ENCODE data around the gene IL17D. TPM values are rescaled to one million over a fixed set of nuclear protein-coding genes. Genes with fewer than 3 reads are reported as not detected.

Gene IL17D
- total and polyA plus RNA-seq, 2 experiments from 2014 or later, result 3.7 to 11.0 TPM

DNA sequence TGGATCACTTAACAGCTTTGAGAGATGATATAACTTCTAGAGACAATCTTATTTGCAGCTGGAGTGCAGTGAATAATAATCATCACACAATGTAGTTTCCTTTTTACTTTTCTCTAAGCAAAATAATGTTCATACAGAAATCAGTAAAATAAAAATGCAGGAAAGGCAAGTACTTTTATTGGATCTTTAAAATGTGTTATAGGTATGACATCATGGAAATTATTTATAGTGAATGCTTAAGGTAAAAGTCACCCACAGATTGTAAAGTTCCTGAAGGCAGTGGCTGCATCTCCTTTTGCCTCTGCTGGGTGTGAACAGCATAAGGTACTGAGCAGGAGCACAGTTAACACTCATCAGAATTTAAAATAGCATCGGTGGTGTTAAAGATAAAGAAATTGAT is 17.3 kb upstream of the IL17D start:
- Histone ChIP-seq H3K79me2 (no peaks in the 10 kb centered on the region), H2AFZ (no peak overlapping the region), H3K4me3 (no peak overlapping the region), H3K9me2 (replicated peaks; ENCODE audit: insufficient read depth) (no peaks in the 10 kb centered on the region), H3K36me3 (replicated peaks; ENCODE audit: insufficient read depth, low read depth) (no peaks in the 10 kb centered on the region), H3K27me3 (no peaks in the 10 kb centered on the region), H3K27ac (no peak overlapping the region), H3K4me2 (no peak overlapping the region), H3K4me1 (ENCODE audit: insufficient read depth) (peaks cover 5% of the 10 kb centered on the region), H3K9me3 (ENCODE audit: low read depth) (no peaks in the 10 kb centered on the region), H4K20me1 (ENCODE audit: insufficient read depth, poor library complexity, severe bottlenecking) (no peaks in the 10 kb centered on the region)
- 87% methylated on average over 1 of the region's 1 CpG for WGBS (ENCODE audit: low lambda C conversion rate, missing lambda C conversion rate)
- TF ChIP-seq EZH2phosphoT487 (IDR thresholded peaks at IDR 0.05; ENCODE audit: low read depth, severe bottlenecking, unreplicated experiment) (no peak), EZH2 (IDR thresholded peaks at IDR 0.05; ENCODE audit: borderline replicate concordance) (no peak)
- TF ChIP-seq, protein P1, sequence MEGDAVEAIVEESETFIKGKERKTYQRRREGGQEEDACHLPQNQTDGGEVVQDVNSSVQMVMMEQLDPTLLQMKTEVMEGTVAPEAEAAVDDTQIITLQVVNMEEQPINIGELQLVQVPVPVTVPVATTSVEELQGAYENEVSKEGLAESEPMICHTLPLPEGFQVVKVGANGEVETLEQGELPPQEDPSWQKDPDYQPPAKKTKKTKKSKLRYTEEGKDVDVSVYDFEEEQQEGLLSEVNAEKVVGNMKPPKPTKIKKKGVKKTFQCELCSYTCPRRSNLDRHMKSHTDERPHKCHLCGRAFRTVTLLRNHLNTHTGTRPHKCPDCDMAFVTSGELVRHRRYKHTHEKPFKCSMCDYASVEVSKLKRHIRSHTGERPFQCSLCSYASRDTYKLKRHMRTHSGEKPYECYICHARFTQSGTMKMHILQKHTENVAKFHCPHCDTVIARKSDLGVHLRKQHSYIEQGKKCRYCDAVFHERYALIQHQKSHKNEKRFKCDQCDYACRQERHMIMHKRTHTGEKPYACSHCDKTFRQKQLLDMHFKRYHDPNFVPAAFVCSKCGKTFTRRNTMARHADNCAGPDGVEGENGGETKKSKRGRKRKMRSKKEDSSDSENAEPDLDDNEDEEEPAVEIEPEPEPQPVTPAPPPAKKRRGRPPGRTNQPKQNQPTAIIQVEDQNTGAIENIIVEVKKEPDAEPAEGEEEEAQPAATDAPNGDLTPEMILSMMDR (IDR thresholded peaks at IDR 0.05; ENCODE audit: poor library complexity), result no peak
- DNase-seq (ENCODE audit: low spot score), result no peak

DNA sequence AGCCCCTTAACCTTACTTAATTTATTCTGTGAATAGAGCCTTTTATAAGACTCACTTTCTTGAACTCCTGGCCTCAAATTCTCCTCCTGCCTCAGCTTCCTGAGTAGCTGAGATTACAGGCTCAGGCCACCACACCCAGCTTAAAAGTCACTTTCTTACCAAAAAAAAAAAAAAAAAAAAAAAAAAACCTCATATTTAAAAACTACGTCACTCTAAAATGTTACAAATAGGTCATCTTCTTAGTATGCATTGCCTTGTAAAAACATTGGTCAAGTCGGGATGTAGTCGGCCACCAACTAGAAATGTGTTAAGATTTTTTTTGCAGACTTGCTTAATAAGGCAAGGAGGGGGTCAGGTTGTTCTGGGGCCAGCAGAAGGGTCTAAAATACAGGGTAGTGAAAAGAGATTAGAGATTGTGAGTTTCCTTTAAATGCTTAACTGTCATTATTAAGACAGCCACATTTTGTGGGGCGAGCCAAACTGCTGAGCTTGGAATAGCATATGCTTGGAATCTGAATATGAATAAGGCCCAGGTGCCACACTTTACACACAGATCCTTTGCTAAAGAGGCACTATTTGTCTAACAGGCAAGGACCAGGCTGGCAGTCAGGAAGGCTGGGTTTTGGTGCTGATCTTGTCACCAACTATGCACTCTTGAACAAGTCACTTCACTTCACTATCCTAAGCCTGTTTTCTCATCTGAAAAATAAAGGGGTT is 16.5 kb upstream of the IL17D start:
- Histone ChIP-seq H2AFZ (no peak overlapping the region), H3K4me2 (no peak overlapping the region), H3K36me3 (replicated peaks; ENCODE audit: insufficient read depth, low read depth) (no peaks in the 10 kb centered on the region), H3K27me3 (no peaks in the 10 kb centered on the region), H3K9me2 (replicated peaks; ENCODE audit: insufficient read depth) (no peaks in the 10 kb centered on the region), H3K4me3 (no peak overlapping the region), H3K79me2 (no peaks in the 10 kb centered on the region), H3K9me3 (ENCODE audit: low read depth) (no peaks in the 10 kb centered on the region), H3K4me1 (ENCODE audit: insufficient read depth) (peaks cover 5% of the 10 kb centered on the region), H4K20me1 (ENCODE audit: insufficient read depth, poor library complexity, severe bottlenecking) (no peaks in the 10 kb centered on the region), H3K27ac (no peak overlapping the region)
- no peak for DNase-seq (ENCODE audit: low spot score)
- 89% methylated on average over 4 of the region's 4 CpGs for WGBS (ENCODE audit: low lambda C conversion rate, missing lambda C conversion rate)
- TF ChIP-seq EZH2phosphoT487 (IDR thresholded peaks at IDR 0.05; ENCODE audit: low read depth, severe bottlenecking, unreplicated experiment) (no peak), EZH2 (IDR thresholded peaks at IDR 0.05; ENCODE audit: borderline replicate concordance) (no peak)
- TF ChIP-seq, protein P1 (IDR thresholded peaks at IDR 0.05; ENCODE audit: poor library complexity), result no peak

DNA sequence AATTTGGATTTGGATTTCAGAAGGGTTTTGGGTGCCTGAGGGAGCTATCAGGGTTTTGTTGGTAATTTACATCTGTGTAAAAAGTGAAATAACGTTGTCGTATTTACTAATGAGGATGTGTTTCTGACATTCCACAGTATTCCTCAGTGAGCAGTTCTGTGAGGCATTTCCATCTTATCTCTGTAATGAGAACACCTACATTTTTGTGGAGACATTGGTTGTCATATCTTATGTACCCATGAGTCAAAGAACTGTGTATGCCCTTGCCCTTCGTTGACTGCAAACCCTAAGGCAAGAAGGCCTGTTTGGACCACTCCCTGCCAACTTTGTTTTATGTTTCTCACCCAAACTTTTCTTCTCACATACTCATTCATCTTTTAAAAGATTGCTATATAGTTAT is 14.2 kb upstream of the IL17D start:
- DNase-seq (ENCODE audit: low spot score), result no peak
- Histone ChIP-seq H3K4me1 (ENCODE audit: insufficient read depth) (peaks cover 5% of the 10 kb centered on the region), H3K9me3 (ENCODE audit: low read depth) (no peaks in the 10 kb centered on the region), H3K79me2 (no peaks in the 10 kb centered on the region), H4K20me1 (ENCODE audit: insufficient read depth, poor library complexity, severe bottlenecking) (no peaks in the 10 kb centered on the region), H3K4me3 (no peak overlapping the region), H3K27me3 (no peaks in the 10 kb centered on the region), H3K27ac (no peak overlapping the region), H3K9me2 (replicated peaks; ENCODE audit: insufficient read depth) (no peaks in the 10 kb centered on the region), H3K4me2 (no peak overlapping the region), H2AFZ (no peak overlapping the region), H3K36me3 (replicated peaks; ENCODE audit: insufficient read depth, low read depth) (no peaks in the 10 kb centered on the region)
- 77% methylated on average over 3 of the region's 3 CpGs for WGBS (ENCODE audit: low lambda C conversion rate, missing lambda C conversion rate)
- TF ChIP-seq EZH2phosphoT487 (IDR thresholded peaks at IDR 0.05; ENCODE audit: low read depth, severe bottlenecking, unreplicated experiment) (no peak), EZH2 (IDR thresholded peaks at IDR 0.05; ENCODE audit: borderline replicate concordance) (no peak)

DNA sequence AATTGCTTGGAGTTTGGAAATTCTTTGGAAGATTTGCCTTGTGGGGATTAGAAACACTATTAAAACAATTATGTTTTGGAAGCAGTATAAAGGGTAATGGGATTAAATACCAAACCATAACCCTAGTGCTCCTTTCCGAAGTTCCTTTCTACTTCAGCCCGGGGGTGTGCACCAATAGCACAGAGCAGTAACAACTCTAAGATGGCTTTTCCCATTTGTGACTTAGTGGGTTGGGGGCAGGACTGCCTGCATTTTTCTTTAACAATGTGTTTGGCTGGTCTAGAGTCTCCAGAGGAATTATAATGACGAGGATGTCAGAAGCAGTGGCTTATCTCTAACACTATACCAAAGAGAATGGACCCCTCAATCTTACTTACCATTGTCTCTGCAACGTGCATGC is 11.9 kb upstream of the IL17D start:
- H4K20me1 ChIP-seq (ENCODE audit: insufficient read depth, poor library complexity, severe bottlenecking), result no peaks in the 10 kb centered on the region
- H3K27ac ChIP-seq, result no peak overlapping the region
- H3K9me3 ChIP-seq (ENCODE audit: low read depth), result no peaks in the 10 kb centered on the region
- DNase-seq (ENCODE audit: low spot score), result no peak
- no peak overlapping the region for H3K4me2 ChIP-seq
- no peaks in the 10 kb centered on the region for H3K36me3 ChIP-seq (replicated peaks; ENCODE audit: insufficient read depth, low read depth)
- no peaks in the 10 kb centered on the region for H3K4me1 ChIP-seq (ENCODE audit: insufficient read depth)
- no peaks in the 10 kb centered on the region for H3K27me3 ChIP-seq
- no peaks in the 10 kb centered on the region for H3K79me2 ChIP-seq
- TF ChIP-seq EZH2phosphoT487 (IDR thresholded peaks at IDR 0.05; ENCODE audit: low read depth, severe bottlenecking, unreplicated experiment) (no peak), EZH2 (IDR thresholded peaks at IDR 0.05; ENCODE audit: borderline replicate concordance) (no peak)
- TF ChIP-seq, protein P1 (IDR thresholded peaks at IDR 0.05; ENCODE audit: poor library complexity), result no peak
- H2AFZ ChIP-seq, result no peak overlapping the region
- no peak overlapping the region for H3K4me3 ChIP-seq
- 67% methylated on average over 4 of the region's 4 CpGs for WGBS (ENCODE audit: low lambda C conversion rate, missing lambda C conversion rate)
- H3K9me2 ChIP-seq (replicated peaks; ENCODE audit: insufficient read depth), result no peaks in the 10 kb centered on the region

Data from hepatocyte (in vitro differentiated cells).